Stimulated activated memory B cell treated with anti-CD40 and anti-IgM and Interleukin-4, amounts not matched to agents 10 μg/mL and 1 μg/mL and 100 μg/mL, for 72 hours (primary cell): ENCODE results near the gene DCC.

Experiments
- ATAC-seq: fragments of 150-1000 bp; cut with Tn5 transposase; 2 replicates; pipeline ENCODE4 v1.10.0; 2021
- H3K27ac Mint-ChIP-seq: one replicate; pipeline ENCODE4 v1.8.0; 2022; ENCODE audit warnings: mild to moderate bottlenecking, mixed read lengths
- H3K27me3 Mint-ChIP-seq: one replicate; pipeline ENCODE4 v1.8.0; 2022; ENCODE audit warnings: mixed read lengths
- H3K36me3 Mint-ChIP-seq: one replicate; pipeline ENCODE4 v1.8.0; 2022; ENCODE audit warnings: mixed read lengths
- H3K4me1 Mint-ChIP-seq: one replicate; pipeline ENCODE4 v1.8.0; 2022; ENCODE audit warnings: mixed read lengths
- H3K4me3 Mint-ChIP-seq: one replicate; pipeline ENCODE4 v1.8.0; 2022; ENCODE audit warnings: mild to moderate bottlenecking, moderate library complexity, mixed read lengths
- H3K9me3 Mint-ChIP-seq: one replicate; pipeline ENCODE4 v1.8.0; 2022; ENCODE audit warnings: mixed read lengths

DCC gene

DNA sequence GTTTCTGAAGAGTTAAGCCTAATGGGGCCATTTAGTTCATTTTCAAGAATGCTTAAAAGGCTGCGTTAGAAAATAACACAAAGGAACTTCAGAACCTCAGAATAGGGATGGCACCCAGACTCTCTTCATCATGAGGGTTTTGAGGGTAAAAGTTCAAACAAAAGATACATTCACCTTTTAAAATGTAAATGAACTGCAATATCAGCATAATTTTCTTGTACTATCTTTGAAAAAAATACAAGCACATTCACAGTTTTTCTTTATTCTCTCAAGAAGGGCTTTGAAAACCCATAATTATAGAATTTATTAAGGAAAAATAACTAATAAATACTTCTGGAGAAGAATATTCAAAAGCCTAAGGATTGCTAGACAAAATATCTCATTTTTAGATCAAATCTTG, 791.0 kb downstream of the DCC start:
- no peaks in the 10 kb centered on the region for H3K4me1 Mint-ChIP-seq
- ATAC-seq: no peak
- H3K4me3 Mint-ChIP-seq: no peak overlapping the region
- no peak overlapping the region for H3K27ac Mint-ChIP-seq
- no peaks in the 10 kb centered on the region for H3K27me3 Mint-ChIP-seq
- no peaks in the 10 kb centered on the region for H3K9me3 Mint-ChIP-seq
- no peaks in the 10 kb centered on the region for H3K36me3 Mint-ChIP-seq

DNA sequence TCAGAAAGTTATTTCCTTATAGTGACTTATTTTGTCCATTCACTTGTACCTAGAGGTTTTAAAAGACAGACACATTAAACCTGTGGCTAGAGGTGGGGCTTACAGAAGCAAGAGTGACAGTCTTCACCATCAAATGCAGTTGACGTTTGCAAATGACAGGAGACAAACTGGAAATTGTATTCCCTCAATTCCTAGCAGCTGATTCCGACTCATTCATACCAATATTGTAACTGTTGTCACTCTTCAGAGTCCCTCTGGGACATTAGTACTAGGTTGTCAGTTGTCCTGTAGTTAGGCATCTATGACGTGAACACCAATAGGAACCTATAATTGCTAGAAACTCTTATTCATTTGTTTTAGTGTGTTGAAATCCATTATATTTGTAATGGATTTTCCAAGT, 794.7 kb downstream of the DCC start:
- H3K4me1 Mint-ChIP-seq: no peaks in the 10 kb centered on the region
- no peaks in the 10 kb centered on the region for H3K36me3 Mint-ChIP-seq
- ATAC-seq: no peak
- no peak overlapping the region for H3K27ac Mint-ChIP-seq
- no peaks in the 10 kb centered on the region for H3K27me3 Mint-ChIP-seq
- H3K9me3 Mint-ChIP-seq: peaks cover 3% of the 10 kb centered on the region
- H3K4me3 Mint-ChIP-seq: no peak overlapping the region

DNA sequence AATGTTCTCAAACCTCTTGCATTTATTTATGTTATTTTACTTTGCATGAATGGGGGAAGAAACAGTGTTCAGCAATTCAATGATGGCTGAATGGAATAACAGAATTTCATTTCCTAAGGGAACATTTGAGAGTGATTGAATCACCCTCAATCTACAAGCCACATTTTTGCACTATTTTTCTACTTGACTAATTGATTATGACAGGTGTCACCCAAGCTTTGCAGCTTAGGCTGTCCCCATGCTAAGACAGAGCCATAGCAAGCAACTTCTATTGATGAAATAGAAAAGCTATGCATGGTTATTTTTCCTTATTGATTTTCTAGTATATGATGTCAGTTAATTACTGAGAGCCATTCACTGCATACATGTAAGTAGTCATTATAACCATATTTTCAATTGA, 795.7 kb downstream of the DCC start:
- no peaks in the 10 kb centered on the region for H3K36me3 Mint-ChIP-seq
- H3K27me3 Mint-ChIP-seq: no peaks in the 10 kb centered on the region
- ATAC-seq: no peak
- H3K4me1 Mint-ChIP-seq: no peaks in the 10 kb centered on the region
- H3K27ac Mint-ChIP-seq: no peak overlapping the region
- peaks cover 6% of the 10 kb centered on the region for H3K9me3 Mint-ChIP-seq
- H3K4me3 Mint-ChIP-seq: no peak overlapping the region

DNA sequence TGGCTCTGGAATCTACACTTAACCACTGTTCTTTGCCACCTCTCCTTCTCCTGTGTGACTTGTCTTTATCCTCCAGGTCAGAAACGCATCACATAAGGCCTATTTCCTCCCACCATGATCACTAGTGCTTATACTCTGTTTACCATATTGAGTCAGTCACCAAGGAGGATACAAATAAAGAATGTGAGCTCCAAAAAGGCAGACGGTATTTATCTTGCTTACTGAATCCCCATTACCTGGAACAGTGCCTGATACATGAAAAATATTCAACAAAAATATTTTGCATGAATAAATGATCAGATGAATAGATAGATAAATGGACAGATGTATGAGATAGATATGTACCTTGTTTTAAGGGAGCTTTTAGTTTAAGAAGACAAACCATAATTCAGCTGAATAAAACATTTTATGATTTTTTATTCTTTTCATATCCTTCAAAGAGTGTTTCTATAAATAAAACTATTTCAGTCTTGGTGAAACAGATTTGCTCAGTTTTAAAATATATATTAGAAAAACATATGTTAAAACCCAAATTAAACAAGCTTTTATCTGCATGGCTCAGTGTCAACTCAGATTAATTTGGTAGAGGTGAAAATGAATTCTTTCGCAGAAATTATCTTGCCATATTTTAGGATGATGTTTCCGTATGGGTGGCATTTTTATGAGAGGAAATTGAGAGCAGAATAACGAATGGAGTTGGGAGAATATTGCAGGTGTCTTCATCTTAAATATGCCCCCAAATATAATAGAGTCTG, 799.9 kb downstream of the DCC start:
- no peak overlapping the region for H3K27ac Mint-ChIP-seq
- peaks cover 8% of the 10 kb centered on the region for H3K9me3 Mint-ChIP-seq
- ATAC-seq: no peak
- no peaks in the 10 kb centered on the region for H3K27me3 Mint-ChIP-seq
- no peaks in the 10 kb centered on the region for H3K4me1 Mint-ChIP-seq
- no peaks in the 10 kb centered on the region for H3K36me3 Mint-ChIP-seq
- no peak overlapping the region for H3K4me3 Mint-ChIP-seq

DNA sequence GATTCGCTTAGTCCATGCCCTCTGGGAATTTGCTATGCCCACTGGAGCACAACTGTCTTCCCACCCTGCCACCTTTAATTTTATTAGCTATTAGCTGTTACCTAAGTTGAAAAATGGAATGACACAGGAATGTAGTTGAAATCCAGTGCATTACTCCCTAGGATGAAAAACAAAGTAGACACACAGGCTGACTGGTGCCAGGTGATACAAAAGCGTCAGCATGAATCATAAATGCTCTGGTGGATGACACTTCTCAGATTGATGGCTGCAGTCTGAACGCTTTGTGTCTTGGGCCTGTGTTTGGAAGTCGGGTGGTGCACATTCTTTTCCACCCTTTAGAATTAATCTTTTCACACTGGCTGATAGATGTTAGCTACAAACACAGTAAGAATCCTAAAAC, 802.0 kb downstream of the DCC start:
- Mint-ChIP-seq H3K9me3 (peaks cover 8% of the 10 kb centered on the region), H3K4me3 (no peak overlapping the region), H3K27me3 (no peaks in the 10 kb centered on the region), H3K27ac (no peak overlapping the region), H3K36me3 (no peaks in the 10 kb centered on the region), H3K4me1 (no peaks in the 10 kb centered on the region)
- ATAC-seq: no peak

DNA sequence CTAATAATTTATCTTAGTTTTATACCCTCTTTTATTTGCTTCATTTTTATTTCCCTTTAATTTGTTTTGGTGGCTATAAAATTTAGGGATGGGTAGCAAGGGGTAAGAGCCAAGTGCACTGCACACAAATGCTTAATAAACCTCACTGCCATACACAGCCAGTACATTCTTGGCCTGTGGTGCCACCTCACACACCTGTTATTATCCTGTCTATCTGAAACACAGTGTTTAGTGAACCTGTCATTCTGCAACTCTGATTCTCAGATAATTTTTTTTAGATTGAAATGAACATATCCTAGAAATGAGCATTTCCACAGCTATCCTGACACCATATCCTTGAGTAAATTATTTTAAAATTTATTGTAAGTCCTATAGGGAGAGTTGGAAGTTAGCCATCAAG, 807.5 kb downstream of the DCC start:
- Mint-ChIP-seq H3K4me1 (no peaks in the 10 kb centered on the region), H3K9me3 (no peaks in the 10 kb centered on the region), H3K36me3 (no peaks in the 10 kb centered on the region), H3K27ac (no peak overlapping the region), H3K4me3 (no peak overlapping the region), H3K27me3 (no peaks in the 10 kb centered on the region)
- no peak for ATAC-seq

DNA sequence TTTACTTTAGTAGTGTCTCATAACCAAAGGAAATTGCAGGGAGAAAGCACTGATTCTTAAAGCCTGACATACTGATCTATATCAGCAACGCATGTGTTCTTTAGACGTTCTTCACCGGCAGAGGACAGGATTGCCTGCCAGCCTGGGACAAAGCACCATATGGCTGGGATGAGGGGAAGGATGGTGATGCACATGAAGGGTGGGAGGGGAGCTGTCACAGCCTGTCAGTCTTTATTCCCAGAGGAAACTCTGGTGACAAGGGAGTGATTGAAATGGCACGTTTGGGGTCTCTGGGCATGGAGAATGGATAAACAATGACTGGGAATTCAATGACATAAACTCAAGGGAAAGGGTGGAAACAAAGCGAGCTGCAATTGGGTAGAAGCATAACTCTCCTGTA, 808.1 kb downstream of the DCC start:
- Mint-ChIP-seq H3K27ac (no peak overlapping the region), H3K4me1 (no peaks in the 10 kb centered on the region), H3K4me3 (no peak overlapping the region), H3K27me3 (no peaks in the 10 kb centered on the region), H3K9me3 (no peaks in the 10 kb centered on the region), H3K36me3 (no peaks in the 10 kb centered on the region)
- no peak for ATAC-seq

DNA sequence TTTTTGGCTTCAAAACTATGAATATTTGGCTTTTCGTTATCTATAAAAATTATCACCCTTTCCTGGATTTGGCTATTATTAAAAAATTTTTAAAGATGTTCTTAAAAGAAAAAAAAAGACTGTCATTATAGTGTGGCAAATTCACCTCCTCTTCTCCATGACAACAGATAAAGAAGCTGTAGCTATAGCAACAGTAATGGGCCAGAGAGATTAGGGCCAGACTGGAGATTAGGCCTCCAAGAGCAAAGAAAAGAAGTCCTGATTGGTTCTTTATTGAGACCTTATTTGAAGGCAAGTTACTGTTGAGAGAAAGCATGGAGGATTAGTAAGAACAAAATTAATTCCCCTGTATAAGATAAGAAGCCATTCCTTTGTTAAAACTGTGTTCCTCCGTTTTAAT, 812.5 kb downstream of the DCC start:
- H3K4me1 Mint-ChIP-seq: no peaks in the 10 kb centered on the region
- peaks cover 3% of the 10 kb centered on the region for H3K9me3 Mint-ChIP-seq
- no peak overlapping the region for H3K27ac Mint-ChIP-seq
- no peaks in the 10 kb centered on the region for H3K36me3 Mint-ChIP-seq
- no peaks in the 10 kb centered on the region for H3K27me3 Mint-ChIP-seq
- ATAC-seq: no peak
- no peak overlapping the region for H3K4me3 Mint-ChIP-seq

DNA sequence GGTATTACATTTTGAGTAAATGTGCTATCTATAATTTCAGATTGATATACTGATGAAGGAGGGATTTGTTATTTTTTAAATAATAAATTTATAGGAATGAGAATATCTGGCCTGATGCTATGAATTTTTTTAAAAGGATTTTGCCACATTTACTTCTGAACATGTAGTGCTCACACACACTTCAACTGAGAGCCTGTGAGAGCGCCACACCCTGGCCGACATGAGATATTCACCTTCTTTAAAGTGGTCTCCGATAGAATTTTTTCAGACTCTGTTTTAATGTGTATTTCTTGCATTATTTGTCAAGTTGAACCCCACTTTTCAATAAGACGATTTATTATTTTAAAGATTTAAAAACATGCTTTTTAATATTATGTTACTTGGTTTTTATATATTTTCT, 813.3 kb downstream of the DCC start:
- Mint-ChIP-seq H3K9me3 (peaks cover 3% of the 10 kb centered on the region), H3K27ac (no peak overlapping the region), H3K27me3 (no peaks in the 10 kb centered on the region), H3K36me3 (no peaks in the 10 kb centered on the region), H3K4me1 (no peaks in the 10 kb centered on the region), H3K4me3 (no peak overlapping the region)
- ATAC-seq: no peak

DNA sequence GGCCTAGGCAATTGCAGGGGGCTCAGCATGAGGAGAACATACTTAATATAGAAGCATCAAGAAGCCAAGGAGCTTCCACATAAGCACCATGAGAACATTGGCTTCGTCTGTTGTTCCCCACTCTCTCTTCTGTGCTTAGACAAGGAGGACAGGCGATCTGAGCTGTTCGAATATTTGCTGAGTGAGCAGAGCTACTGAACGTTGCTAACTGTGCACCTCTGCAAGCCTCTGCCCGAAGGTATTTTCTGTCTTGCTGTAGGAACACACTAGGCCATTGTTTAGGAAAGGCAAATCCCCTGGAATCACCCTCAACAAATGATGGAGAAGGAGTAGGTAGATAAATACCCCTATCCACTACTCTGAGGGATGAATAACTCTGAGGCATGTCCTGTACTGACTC, 813.8 kb downstream of the DCC start:
- H3K27me3 Mint-ChIP-seq: no peaks in the 10 kb centered on the region
- no peaks in the 10 kb centered on the region for H3K36me3 Mint-ChIP-seq
- H3K9me3 Mint-ChIP-seq: peaks cover 3% of the 10 kb centered on the region
- no peak overlapping the region for H3K27ac Mint-ChIP-seq
- H3K4me3 Mint-ChIP-seq: no peak overlapping the region
- H3K4me1 Mint-ChIP-seq: no peaks in the 10 kb centered on the region
- ATAC-seq: no peak

DNA sequence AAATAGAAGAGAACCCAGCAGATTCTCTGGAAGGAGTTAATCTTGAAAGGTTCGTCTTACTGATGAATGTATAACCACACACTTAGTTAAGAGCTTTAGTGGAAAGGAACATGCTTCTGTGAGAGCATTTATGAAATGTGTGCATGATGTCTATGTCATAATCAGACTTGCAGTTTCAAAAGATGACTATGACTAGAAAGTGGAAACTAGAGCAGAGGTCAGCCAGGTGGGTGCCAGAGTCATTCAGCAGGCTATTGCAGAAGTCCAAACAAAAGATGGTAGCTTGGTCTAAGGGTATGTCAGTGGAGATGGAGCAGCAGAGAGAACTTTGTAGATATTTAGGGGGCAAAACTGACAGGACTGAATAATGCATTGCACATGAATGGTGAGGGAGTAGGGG, 825.8 kb downstream of the DCC start:
- Mint-ChIP-seq H3K9me3 (peaks cover 7% of the 10 kb centered on the region), H3K36me3 (no peaks in the 10 kb centered on the region), H3K4me3 (no peak overlapping the region), H3K4me1 (no peaks in the 10 kb centered on the region), H3K27ac (no peak overlapping the region), H3K27me3 (no peaks in the 10 kb centered on the region)
- no peak for ATAC-seq

DNA sequence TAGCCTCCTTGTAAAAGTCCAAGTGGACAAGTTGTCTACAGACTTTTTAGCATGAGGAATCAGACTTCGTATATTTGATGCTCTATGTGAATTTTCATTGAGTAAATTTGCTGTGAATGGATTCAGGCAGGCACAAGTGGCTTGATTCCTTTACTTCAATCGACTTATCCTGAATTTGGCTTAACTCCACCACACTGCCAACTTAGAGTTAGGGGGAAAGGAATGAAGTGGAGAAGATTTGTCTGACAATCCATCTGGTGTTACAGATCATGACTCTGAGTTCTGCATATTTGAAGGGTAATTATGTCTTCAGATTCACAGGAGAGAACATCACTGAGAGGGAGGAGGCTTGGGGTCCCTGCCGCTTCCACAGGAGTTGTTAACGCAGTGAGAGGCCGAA, 829.3 kb downstream of the DCC start:
- Mint-ChIP-seq H3K4me3 (no peak overlapping the region), H3K27me3 (no peaks in the 10 kb centered on the region), H3K4me1 (no peaks in the 10 kb centered on the region), H3K27ac (no peak overlapping the region), H3K9me3 (no peaks in the 10 kb centered on the region), H3K36me3 (no peaks in the 10 kb centered on the region)
- ATAC-seq: no peak

DNA sequence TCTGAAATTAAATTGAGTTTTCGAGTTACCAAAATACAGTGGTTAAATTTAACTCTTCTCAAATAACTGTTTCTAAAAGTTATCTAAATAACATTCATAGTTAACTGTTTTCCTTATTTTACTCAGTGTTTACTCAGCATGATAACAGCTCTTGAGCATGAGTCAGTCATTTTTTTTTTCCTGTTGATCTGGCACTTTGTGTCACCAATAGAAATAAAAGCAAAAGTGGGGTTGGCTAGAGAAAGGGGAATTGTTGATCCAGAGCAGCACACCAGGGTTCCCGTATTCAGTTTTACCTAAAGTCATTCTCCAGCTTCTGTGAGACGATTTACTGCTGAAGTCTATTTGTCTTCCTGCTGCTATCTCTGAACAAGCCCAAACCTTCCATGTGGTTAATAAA, 851.6 kb downstream of the DCC start:
- no peak for ATAC-seq
- Mint-ChIP-seq H3K27ac (no peak overlapping the region), H3K9me3 (no peaks in the 10 kb centered on the region), H3K4me1 (no peaks in the 10 kb centered on the region), H3K36me3 (no peaks in the 10 kb centered on the region), H3K27me3 (no peaks in the 10 kb centered on the region), H3K4me3 (no peak overlapping the region)

DNA sequence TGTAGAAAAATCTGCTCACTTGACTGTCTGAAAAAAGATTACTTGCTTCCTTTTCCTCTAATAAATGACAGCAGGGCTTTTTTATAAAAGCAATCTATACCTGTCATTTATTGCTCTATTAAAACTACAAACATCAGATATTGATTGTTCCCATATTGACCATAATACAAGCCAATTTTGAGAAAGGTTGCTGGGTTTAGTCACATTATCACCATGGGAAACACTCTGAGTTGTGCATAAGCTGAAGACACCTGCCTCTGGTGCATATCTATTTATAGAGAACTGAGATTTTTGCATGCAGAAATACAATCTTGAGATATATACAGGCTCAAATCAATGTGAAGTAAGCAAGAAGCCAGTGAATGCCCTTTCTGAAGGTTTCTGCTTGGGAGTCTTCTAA, 853.9 kb downstream of the DCC start:
- H3K4me3 Mint-ChIP-seq: no peak overlapping the region
- H3K4me1 Mint-ChIP-seq: no peaks in the 10 kb centered on the region
- H3K27me3 Mint-ChIP-seq: no peaks in the 10 kb centered on the region
- no peak for ATAC-seq
- H3K27ac Mint-ChIP-seq: no peak overlapping the region
- no peaks in the 10 kb centered on the region for H3K36me3 Mint-ChIP-seq
- no peaks in the 10 kb centered on the region for H3K9me3 Mint-ChIP-seq

DNA sequence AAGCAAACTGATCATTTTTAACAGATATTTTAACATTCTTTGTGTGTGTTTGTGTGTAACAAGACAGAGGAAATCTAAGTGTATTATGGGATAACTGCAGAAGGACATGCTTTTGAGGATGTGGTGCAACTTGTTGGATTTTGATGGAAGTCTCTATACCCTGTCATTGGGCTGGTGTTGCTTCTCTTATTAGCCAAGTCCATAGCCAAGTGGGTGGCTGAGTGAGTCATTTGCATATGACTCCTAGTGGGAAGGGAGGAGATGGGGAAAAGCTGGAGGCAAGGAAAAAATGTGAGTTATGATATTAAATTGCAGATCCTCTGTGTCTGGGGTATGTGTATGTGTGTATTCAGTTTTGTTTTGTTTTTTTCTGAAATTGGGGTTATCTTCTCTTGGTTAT, 879.9 kb downstream of the DCC start:
- Mint-ChIP-seq H3K36me3 (no peaks in the 10 kb centered on the region), H3K9me3 (no peaks in the 10 kb centered on the region), H3K4me1 (no peaks in the 10 kb centered on the region), H3K27me3 (no peaks in the 10 kb centered on the region), H3K4me3 (no peak overlapping the region), H3K27ac (no peak overlapping the region)
- no peak for ATAC-seq

DNA sequence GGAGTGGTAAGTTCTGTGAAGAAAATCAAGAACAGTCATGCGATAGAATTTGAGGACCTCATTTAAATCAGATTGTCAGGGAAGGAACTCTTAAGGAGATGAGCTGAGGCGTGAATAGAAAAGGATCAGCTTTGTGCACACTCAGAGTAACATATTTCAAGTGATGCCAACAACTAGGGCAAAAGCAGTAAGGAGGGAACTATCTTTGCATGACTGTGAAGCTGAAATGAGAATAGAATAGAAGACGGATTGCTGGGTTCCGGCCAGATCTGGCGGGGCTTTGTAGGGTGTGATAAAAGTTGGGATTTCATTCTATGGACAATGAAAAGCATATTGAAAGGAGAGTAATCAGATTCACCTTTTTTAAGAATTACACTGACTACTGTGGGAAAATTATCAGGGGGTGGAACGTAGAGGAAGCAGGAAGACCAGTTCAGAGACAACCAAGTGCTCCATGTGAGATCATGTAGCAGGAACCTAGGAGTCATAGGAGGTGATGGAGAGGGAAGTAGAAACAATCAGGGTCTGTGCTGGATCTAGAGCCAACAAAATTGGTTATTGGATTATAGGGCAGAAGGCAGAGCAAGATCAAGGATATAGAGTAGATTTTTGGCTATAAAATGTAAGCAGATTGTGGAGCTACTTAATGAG, 884.3 kb downstream of the DCC start:
- no peak overlapping the region for H3K4me3 Mint-ChIP-seq
- no peaks in the 10 kb centered on the region for H3K36me3 Mint-ChIP-seq
- ATAC-seq: no peak
- no peaks in the 10 kb centered on the region for H3K27me3 Mint-ChIP-seq
- H3K9me3 Mint-ChIP-seq: no peaks in the 10 kb centered on the region
- no peaks in the 10 kb centered on the region for H3K4me1 Mint-ChIP-seq
- H3K27ac Mint-ChIP-seq: no peak overlapping the region
